A549 (cell line): Measurements from ENCODE around the gene TNNI3.
A peak's percentile ranks its signal among the peaks of the same experiment; 100 is the strongest.

Experiments used
- KDM5A ChIP-seq: fragments of 200-600 bp; sonication (generic); IDR thresholded peaks from 2 replicates; pipeline ENCODE4 v1.6.1; 2016; ENCODE audit warnings: antibody characterized with exemption, mild to moderate bottlenecking
- MAFK ChIP-seq: fragments of 450-650 bp; IDR thresholded peaks from 2 replicates; pipeline ENCODE4 v1.6.1; 2014; ENCODE audit not compliant: partially characterized antibody
- POLR2A ChIP-seq: IDR thresholded peaks from 2 replicates; pipeline ENCODE4 v1.6.1; 2012; ENCODE audit warnings: mild to moderate bottlenecking, low read length
- RNF2 ChIP-seq: fragments of 200-600 bp; sonication (generic); IDR thresholded peaks from 2 replicates; pipeline ENCODE4 v1.6.1; 2016; ENCODE audit warnings: low read depth, mild to moderate bottlenecking, antibody characterized with exemption, moderate library complexity, borderline replicate concordance
- TF ChIP-seq, protein P1 (sequence below): fragments of >200 bp; sonication (Bioruptor Twin); formaldehyde crosslinking; IDR thresholded peaks from 3 replicates; pipeline ENCODE4 v1.5.1; 2016

- TF ChIP-seq, protein P1, sequence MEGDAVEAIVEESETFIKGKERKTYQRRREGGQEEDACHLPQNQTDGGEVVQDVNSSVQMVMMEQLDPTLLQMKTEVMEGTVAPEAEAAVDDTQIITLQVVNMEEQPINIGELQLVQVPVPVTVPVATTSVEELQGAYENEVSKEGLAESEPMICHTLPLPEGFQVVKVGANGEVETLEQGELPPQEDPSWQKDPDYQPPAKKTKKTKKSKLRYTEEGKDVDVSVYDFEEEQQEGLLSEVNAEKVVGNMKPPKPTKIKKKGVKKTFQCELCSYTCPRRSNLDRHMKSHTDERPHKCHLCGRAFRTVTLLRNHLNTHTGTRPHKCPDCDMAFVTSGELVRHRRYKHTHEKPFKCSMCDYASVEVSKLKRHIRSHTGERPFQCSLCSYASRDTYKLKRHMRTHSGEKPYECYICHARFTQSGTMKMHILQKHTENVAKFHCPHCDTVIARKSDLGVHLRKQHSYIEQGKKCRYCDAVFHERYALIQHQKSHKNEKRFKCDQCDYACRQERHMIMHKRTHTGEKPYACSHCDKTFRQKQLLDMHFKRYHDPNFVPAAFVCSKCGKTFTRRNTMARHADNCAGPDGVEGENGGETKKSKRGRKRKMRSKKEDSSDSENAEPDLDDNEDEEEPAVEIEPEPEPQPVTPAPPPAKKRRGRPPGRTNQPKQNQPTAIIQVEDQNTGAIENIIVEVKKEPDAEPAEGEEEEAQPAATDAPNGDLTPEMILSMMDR, result peak; percentile 94
- no peak for TF ChIP-seq POLR2A
- TF ChIP-seq RNF2, result no peak
- no peak for TF ChIP-seq MAFK
- no peak for TF ChIP-seq KDM5A
Observed at GRCh38 chr19:55146078-55146704, 11.3 kb downstream of the TNNI3 start.
